ENCODE results near the gene NELFA.
"Not testable (repeated sequence)": the region's sequence is repeated elsewhere in the genome, so short reads cannot be mapped to it uniquely, and the experiment has no call there.

Gene NELFA

DNA sequence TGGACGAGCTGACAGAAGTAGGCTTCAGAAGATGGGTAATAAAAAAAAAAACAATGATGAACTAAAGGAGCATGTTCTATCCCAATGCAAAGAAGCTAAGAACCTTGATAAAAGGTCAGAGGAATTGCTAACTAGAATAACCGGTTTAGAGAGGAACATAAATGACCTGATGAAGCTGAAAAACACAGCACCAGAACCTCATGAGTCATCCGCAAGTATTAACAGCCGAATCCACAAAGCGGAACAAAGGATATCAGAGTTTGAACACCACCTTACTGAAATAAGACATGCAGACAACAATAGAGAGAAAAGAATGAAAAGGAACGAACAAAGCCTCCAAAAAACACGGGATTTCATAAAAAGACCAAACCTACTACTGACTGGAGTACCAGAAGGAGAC, 10.5 kb downstream of the NELFA start:
- no peak for DNase-seq (ENCODE audit: low read depth)
- TF ChIP-seq, protein P1, sequence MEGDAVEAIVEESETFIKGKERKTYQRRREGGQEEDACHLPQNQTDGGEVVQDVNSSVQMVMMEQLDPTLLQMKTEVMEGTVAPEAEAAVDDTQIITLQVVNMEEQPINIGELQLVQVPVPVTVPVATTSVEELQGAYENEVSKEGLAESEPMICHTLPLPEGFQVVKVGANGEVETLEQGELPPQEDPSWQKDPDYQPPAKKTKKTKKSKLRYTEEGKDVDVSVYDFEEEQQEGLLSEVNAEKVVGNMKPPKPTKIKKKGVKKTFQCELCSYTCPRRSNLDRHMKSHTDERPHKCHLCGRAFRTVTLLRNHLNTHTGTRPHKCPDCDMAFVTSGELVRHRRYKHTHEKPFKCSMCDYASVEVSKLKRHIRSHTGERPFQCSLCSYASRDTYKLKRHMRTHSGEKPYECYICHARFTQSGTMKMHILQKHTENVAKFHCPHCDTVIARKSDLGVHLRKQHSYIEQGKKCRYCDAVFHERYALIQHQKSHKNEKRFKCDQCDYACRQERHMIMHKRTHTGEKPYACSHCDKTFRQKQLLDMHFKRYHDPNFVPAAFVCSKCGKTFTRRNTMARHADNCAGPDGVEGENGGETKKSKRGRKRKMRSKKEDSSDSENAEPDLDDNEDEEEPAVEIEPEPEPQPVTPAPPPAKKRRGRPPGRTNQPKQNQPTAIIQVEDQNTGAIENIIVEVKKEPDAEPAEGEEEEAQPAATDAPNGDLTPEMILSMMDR (IDR thresholded peaks at IDR 0.05; ENCODE audit: insufficient read depth, low read depth, low read length, missing control alignments): no peak
- H3K4me3 ChIP-seq (ENCODE audit: low read depth, low read length): no peak overlapping the region

DNA sequence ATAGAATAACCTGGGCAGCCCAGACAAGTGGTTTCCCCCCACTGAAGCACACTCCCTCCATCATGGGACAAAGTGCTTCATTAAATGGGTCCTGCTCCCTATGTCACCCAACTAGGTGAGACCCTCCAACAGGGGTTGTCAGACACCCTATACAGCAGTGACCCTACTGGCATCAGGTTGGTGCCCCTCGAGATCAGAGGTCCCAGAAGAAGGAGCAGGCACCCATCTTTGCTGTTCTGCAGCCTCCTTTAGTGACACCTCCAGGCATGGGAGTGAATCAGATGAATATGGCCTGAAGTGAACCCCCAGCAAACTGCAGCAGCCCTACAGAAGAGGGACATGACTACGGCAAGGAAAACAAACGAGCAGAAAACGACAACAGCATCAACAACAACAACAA, 11.1 kb downstream of the NELFA start:
- DNase-seq (ENCODE audit: low read depth): no peak
- TF ChIP-seq, protein P1 (IDR thresholded peaks at IDR 0.05; ENCODE audit: insufficient read depth, low read depth, low read length, missing control alignments): no peak
- no peak overlapping the region for H3K4me3 ChIP-seq (ENCODE audit: low read depth, low read length)

DNA sequence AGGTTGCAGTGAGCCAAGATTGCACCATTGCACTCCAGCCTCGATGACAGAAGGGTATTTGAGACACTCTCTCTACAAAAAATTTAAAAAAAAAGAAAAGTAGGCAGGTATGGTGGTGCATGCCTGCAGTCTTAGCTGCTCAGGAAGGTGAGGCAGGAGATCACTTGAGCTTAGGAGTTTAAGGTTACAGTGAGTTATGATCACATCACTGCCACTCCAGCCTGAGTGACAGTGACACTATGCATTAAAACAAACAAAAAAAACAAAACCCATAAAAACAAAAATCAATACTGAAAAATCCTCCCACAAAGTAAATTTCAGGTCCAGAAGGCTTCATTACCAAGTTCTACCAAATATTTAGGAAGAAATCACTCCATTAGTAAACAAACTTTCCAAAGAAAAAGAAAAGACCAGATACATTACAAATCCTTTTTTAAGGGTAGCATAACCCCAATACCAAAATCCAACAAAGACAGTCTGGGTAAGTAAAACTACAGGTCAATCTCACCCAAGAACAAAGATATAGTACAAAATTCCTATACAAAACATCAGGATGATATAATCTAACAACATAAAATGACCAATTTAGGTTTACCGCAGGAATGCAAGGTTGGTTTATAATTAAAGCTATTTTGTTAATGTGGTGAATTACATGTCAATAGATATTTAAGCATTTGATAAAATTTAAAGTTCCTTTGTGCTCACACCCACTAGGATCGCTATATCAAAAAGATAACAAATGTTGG, 11.7 kb downstream of the NELFA start:
- TF ChIP-seq, protein P1 (IDR thresholded peaks at IDR 0.05; ENCODE audit: insufficient read depth, low read depth, low read length, missing control alignments): no peak
- no peak for DNase-seq (ENCODE audit: low read depth)
- H3K4me3 ChIP-seq (ENCODE audit: low read depth, low read length): no peak overlapping the region

DNA sequence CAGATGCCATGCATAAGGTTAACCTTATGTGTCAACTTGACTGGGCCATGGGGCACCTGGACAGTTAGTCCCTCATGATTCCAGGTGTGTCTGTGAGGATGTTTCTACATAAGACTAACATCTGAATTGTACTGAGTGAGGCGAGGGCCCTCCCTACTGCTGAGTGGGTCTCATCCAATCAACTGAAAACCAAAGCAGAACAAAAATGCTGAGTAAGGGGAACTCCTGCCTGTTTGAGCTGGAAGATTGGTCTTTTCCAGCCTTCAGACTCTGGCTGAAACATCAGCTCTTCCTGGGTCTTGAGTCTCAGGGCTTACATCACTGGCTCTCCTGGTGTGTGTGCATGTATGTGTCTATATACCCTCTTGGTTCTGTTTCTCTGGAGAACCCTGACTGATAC, 13.8 kb downstream of the NELFA start:
- H3K4me3 ChIP-seq (ENCODE audit: low read depth, low read length): no peak overlapping the region
- DNase-seq (ENCODE audit: low read depth): no peak
- TF ChIP-seq, protein P1 (IDR thresholded peaks at IDR 0.05; ENCODE audit: insufficient read depth, low read depth, low read length, missing control alignments): no peak

DNA sequence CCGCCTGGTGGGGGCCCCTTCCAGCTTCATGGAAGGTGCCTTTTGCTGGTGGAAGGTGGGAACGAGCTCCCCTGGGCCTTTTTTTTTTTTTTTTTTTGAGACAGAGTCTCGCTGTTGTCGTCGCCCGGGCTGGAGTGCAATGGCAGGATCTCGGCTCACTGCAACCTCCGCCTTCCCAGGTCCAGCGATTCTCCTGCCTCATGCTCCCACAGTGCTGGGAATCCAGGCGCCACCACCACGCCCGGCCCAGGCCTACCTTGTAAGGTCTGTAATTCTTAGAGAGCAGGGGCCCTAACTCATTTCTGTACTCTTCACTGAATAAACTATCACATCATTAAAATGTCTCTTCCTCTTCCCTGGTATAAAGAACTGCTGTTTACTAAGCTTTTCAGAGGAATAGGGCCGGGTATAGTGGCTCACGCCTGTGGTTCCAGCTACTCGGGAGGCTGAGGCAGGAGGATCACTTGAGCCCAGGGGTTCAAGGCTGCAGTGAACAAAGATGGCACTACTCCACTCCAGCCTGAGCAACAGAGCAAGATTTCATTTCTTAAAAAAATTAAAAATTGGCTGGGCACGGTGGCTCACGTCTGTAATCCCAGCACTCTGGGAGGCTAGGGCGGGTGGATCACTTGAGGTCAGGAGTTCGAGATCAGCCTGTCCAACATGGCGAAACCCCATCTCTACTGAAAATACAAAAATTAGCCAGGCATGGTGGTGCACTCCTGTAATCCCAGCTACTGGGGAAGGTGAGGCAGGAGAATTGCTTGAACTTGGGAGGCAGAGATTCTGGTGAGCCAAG, 14.9 kb downstream of the NELFA start:
- not testable (repeated sequence) for H3K4me3 ChIP-seq (ENCODE audit: low read depth, low read length); DNase-seq (ENCODE audit: low read depth)

DNA sequence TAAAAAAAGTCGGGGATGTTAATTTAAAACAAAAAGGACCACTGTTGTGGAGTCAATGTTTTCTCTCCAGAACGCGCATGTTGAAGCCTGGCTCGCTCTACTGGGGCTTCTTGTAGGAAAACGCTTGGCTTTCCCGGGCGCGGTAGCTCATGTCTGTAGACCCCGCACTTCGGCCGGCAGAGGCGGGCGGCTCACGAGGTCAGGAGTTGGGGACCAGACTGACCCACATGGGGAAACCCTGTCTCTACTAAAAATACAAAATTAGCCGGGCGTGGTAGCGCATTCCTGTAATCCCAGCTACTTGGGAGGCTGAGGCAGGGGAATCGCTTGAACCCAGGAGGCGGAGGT, 15.6 kb downstream of the NELFA start:
- DNase-seq (ENCODE audit: low read depth): no peak
- TF ChIP-seq, protein P1 (IDR thresholded peaks at IDR 0.05; ENCODE audit: insufficient read depth, low read depth, low read length, missing control alignments): no peak
- H3K4me3 ChIP-seq (ENCODE audit: low read depth, low read length): no peak overlapping the region

DNA sequence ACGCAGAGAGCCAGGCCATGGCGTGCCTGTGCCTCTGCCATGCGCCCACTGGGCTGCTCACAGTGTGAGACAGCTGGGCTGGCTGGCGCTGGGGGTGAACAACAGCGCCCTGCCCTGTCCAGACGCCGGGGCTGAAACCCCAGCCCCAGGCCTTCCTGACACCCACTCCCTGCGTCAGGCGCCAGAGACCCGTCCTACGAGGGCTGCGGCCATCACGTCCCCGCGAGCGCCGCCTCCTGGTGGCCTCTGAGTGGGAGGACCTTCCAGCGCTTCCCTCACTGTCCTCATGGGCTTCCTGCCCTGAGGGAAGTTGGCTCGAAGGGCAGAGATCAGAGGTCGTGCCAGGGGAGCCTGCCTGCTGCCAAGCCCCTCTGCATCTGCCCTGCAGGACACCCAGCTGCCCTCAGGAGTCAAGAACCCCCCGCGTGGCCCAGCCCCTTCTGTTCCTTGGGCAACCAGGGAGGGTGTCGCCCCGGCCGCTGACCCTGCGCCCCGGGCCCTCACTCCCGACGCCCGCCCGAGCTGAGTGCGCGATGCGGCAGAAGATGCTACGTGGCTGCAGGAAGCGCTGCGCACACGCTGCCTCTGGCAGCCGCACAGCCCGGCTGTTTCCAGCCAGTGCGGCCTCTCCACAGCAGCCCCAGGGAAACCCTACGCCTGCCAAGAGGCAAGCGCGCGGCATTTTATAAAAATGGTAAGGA, 16.2 kb downstream of the NELFA start:
- DNase-seq (ENCODE audit: low read depth): no peak
- TF ChIP-seq, protein P1 (IDR thresholded peaks at IDR 0.05; ENCODE audit: insufficient read depth, low read depth, low read length, missing control alignments): no peak
- H3K4me3 ChIP-seq (ENCODE audit: low read depth, low read length): no peak overlapping the region

Measured in GM12865 (cell line).